IMR-90 (cell line): ENCODE measurements around the gene ATP1A3.

Source experiments
- BHLHE40 ChIP-seq: fragments of 150-350 bp; IDR thresholded peaks from 2 replicates; pipeline ENCODE4 v1.6.1; 2016; ENCODE audit warnings: mild to moderate bottlenecking, low read depth, low read length
- USF2 ChIP-seq: fragments of 150-350 bp; IDR thresholded peaks from 2 replicates; pipeline ENCODE4 v1.6.1; 2017; ENCODE audit warnings: mild to moderate bottlenecking, antibody characterized with exemption, low read length, low read depth

GRCh38 chr19:41981724-41982123, 12.3 kb downstream of the ATP1A3 start:
- TF ChIP-seq BHLHE40 (no peak), USF2 (no peak)
